CD4-positive, alpha-beta T cell treated with Interleukin-1 beta for 1 hour (primary cell): ENCODE data around the gene B3GAT1.
"Not testable (repeated sequence)": the region's sequence is repeated elsewhere in the genome, so short reads cannot be mapped to it uniquely, and the experiment has no call there.

Experiments used
- DNase-seq, 2 donors: peaks; one replicate each; pipeline ENCODE4 v3.0.0-alpha.2; 2020 to 2022

B3GAT1 gene

GRCh38 chr11:134355136-134355535 lies 56.9 kb downstream of the B3GAT1 start:
- no peak for DNase-seq

- no peak for DNase-seq
Measured at GRCh38 chr11:134352111-134352510, 59.9 kb downstream of the B3GAT1 start.

GRCh38 chr11:134350381-134350780 lies 61.7 kb downstream of the B3GAT1 start:
- DNase-seq: no peak

- DNase-seq: no peak
Measured at GRCh38 chr11:134349802-134350355, 62.2 kb downstream of the B3GAT1 start.

- DNase-seq: peak in 1 of 2 donors; percentile 45
Measured at GRCh38 chr11:134349109-134349801, 62.8 kb downstream of the B3GAT1 start.

GRCh38 chr11:134347441-134347840 lies 64.6 kb downstream of the B3GAT1 start:
- no peak for DNase-seq

GRCh38 chr11:134346976-134347350 lies 65.1 kb downstream of the B3GAT1 start:
- no peak for DNase-seq

- DNase-seq: no peak
Measured at GRCh38 chr11:134346101-134346975, 65.7 kb downstream of the B3GAT1 start.

- no peak for DNase-seq
Measured at GRCh38 chr11:134345237-134345550, 66.8 kb downstream of the B3GAT1 start.

- DNase-seq: not testable (repeated sequence)
Measured at GRCh38 chr11:134344497-134345236, 67.4 kb downstream of the B3GAT1 start.

GRCh38 chr11:134343646-134344045 lies 68.4 kb downstream of the B3GAT1 start:
- DNase-seq: no peak

GRCh38 chr11:134342572-134343340 lies 69.3 kb downstream of the B3GAT1 start:
- DNase-seq: no peak

GRCh38 chr11:134341805-134342571 lies 70.1 kb downstream of the B3GAT1 start:
- no peak for DNase-seq

- DNase-seq: no peak
Measured at GRCh38 chr11:134340354-134340964, 71.6 kb downstream of the B3GAT1 start.

- DNase-seq: no peak
Measured at GRCh38 chr11:134339756-134340155, 72.3 kb downstream of the B3GAT1 start.

GRCh38 chr11:134338654-134339053 lies 73.4 kb downstream of the B3GAT1 start:
- DNase-seq: no peak

- no peak for DNase-seq
Measured at GRCh38 chr11:134338068-134338467, 74.0 kb downstream of the B3GAT1 start.

GRCh38 chr11:134337051-134337450 lies 75.0 kb downstream of the B3GAT1 start:
- no peak for DNase-seq

GRCh38 chr11:134334796-134335571 lies 77.1 kb downstream of the B3GAT1 start:
- no peak for DNase-seq

GRCh38 chr11:134333946-134334345 lies 78.1 kb downstream of the B3GAT1 start:
- no peak for DNase-seq
